Measurements from ENCODE around the gene TMEM170B.

The TMEM170B gene

DNA sequence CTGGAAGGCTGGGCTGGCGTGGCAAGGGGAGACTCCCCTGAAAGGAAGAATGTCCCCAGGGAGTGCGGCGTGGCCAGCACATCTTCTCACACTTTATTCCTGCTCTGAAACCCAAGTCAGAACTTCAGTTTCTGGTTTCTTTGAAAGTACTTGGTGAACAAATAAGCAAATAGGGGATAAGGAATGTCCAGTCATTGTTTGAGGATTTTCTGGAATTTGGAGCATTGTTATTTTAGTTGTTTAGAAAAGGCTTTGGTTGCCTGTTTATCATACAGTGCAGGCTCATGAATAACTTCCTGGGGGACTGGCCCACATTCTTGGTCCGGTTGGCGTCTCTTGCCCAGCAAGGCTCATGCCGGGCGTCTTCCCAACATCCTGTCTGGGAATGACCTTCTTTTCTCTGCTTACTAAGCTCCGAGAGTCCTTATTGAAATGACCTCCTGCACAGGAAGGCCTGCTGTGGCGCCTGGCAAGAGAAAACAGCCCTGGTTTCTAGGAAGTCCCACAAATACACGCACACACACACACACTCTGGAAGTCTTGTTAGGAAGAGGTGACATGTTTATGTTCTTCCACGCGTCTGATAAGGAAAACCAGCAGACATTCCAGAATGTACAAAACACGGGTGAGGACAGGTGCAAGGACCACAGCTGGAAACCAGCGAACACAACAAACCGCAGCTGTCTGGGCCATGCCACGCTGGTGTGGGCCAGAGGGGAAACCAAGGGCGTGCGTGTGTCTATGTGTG is 71.9 kb downstream of the TMEM170B start:
- Mint-ChIP-seq H3K36me3 (ENCODE audit: low read depth) (no peaks in the 10 kb centered on the region), H3K27ac (no peak overlapping the region), H3K4me1 (ENCODE audit: low read depth) (no peaks in the 10 kb centered on the region), H3K27me3 (ENCODE audit: low read depth) (peaks cover 9% of the 10 kb centered on the region), H3K4me3 (no peak overlapping the region), H3K9me3 (no peaks in the 10 kb centered on the region)

DNA sequence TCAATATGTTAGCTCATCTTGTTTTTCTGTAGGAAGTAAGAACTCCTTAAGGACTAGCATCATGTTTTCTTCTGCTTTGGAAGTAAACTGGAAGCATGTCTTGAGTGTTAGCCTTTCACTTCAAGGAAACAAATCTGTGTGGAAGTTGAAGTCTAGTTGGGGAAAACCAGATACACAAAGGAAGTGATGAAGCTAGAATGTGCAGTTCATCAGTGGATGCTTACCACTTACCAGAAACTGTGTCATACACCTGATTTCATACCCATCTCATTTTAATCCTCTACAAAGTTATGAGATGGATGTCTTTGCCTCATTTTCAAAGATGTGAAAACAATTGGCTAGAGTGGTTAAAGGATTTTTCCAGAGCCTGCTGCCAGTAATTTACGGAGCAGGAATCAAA is 75.8 kb downstream of the TMEM170B start:
- Mint-ChIP-seq H3K9me3 (no peaks in the 10 kb centered on the region), H3K4me1 (ENCODE audit: low read depth) (no peaks in the 10 kb centered on the region), H3K36me3 (ENCODE audit: low read depth) (no peaks in the 10 kb centered on the region), H3K27ac (no peak overlapping the region), H3K4me3 (no peak overlapping the region), H3K27me3 (ENCODE audit: low read depth) (no peaks in the 10 kb centered on the region)

DNA sequence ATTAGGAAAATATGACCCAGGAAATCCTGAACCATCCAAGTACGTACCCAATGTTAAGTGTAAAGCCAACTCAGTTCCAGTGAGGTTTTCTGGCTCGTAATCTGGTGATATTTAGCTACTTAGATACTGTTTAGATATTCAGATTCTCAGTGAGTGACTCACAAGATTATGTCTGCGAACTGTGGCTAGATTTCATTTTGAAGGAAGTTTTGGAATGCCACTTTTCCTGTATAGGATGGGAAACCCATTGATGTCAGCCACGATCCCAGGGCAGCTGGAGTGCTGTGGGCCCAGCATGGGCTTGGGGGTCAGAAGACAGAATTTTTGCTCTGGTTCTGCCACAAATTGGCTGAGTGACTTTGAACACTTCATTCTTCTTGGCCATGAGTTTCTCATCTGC is 76.3 kb downstream of the TMEM170B start:
- H3K36me3 Mint-ChIP-seq (ENCODE audit: low read depth), result no peaks in the 10 kb centered on the region
- no peaks in the 10 kb centered on the region for H3K27me3 Mint-ChIP-seq (ENCODE audit: low read depth)
- H3K9me3 Mint-ChIP-seq, result no peaks in the 10 kb centered on the region
- no peaks in the 10 kb centered on the region for H3K4me1 Mint-ChIP-seq (ENCODE audit: low read depth)
- H3K27ac Mint-ChIP-seq, result no peak overlapping the region
- no peak overlapping the region for H3K4me3 Mint-ChIP-seq

DNA sequence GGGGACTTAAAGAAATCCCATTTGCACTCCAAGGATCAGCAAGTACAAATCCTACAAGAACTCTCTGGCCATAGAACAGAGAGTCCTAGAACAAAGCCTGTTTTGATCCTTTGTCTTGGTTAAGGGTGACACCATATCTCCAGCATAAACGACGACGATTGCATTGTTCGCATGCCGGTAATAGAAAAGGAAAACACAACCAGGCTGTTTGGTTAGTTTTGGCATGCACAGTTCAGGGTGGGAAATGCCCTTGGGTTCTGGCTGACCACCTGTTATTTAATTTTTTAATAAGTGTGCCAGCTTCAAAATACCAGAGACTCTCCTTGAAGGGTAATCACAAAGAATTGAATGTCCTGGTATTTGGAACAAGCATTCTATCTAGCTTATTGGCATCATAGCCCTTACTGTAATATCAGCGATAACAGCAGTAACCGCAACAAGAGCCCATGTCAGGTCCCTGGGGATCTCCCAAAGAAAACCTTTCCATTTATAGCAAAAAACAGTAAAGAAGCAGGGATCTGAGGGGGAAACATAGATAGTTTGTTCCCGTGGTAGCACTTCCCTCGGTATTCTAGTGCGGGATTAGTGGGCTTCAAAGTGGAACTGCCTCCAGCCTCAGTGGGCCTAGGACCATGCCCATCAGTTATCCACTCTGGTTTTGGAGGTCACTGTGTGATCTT is 77.1 kb downstream of the TMEM170B start:
- no peaks in the 10 kb centered on the region for H3K4me1 Mint-ChIP-seq (ENCODE audit: low read depth)
- no peaks in the 10 kb centered on the region for H3K27me3 Mint-ChIP-seq (ENCODE audit: low read depth)
- H3K9me3 Mint-ChIP-seq, result no peaks in the 10 kb centered on the region
- H3K4me3 Mint-ChIP-seq, result no peak overlapping the region
- no peak overlapping the region for H3K27ac Mint-ChIP-seq
- no peaks in the 10 kb centered on the region for H3K36me3 Mint-ChIP-seq (ENCODE audit: low read depth)

DNA sequence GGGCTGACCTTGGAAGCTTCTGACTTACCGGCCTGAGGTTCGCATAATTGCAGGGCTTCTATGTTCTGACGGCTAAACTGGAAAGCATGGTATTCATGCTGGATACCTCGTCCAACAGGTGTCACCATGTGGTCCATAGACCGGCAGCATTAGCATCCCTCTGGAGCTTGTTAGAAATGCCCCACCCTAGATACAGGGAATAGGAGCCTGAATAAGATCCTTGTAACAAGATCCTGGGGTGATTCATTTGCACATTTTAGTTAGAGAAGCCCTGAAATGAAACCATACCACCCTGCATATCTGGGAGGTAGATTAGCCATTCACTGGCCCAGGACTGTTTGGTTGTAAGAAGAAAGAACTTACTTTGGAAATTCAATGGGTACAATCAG is 77.7 kb downstream of the TMEM170B start:
- Mint-ChIP-seq H3K9me3 (no peaks in the 10 kb centered on the region), H3K36me3 (ENCODE audit: low read depth) (no peaks in the 10 kb centered on the region), H3K27ac (no peak overlapping the region), H3K4me3 (no peak overlapping the region), H3K27me3 (ENCODE audit: low read depth) (no peaks in the 10 kb centered on the region), H3K4me1 (ENCODE audit: low read depth) (no peaks in the 10 kb centered on the region)

DNA sequence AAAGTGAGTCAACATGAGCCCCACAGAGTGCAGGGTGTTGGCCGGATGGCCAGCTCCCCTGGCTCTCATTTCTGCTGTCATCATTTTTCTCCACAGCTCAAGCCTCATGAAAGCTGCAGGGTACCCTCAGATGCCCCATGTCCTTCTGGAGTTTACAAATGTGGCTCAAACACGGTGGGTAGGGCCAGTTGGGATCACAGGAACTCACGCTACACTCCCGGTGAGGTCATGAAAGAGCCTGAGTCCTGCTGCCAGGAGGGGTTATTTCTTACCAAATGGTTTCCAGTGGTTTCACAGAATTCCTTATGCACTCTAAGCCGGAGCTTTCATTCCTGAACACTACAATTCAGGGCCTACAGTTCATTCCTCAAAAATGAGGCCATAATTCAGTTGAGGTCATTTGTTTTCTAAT is 78.7 kb downstream of the TMEM170B start:
- no peaks in the 10 kb centered on the region for H3K27me3 Mint-ChIP-seq (ENCODE audit: low read depth)
- H3K9me3 Mint-ChIP-seq, result no peaks in the 10 kb centered on the region
- no peaks in the 10 kb centered on the region for H3K4me1 Mint-ChIP-seq (ENCODE audit: low read depth)
- H3K4me3 Mint-ChIP-seq, result no peak overlapping the region
- H3K36me3 Mint-ChIP-seq (ENCODE audit: low read depth), result no peaks in the 10 kb centered on the region
- H3K27ac Mint-ChIP-seq, result no peak overlapping the region

DNA sequence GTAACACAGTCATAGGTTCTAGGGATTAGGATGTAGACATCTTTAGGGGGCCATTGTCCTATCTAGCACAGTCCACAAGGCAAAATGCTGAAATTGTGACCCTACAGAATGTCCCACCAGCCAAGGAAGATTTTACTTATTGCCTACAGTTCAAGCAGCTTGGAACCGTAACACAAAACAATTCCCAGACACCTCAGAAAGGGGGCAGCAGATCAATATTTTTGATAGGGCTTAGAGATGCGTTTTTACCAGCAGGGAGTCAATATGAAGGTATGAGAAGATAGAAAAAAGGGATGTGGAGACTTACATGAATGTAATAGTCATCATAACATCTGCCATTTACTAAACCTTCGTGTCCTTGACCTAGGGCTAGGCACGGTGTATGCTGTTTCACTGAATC is 81.0 kb downstream of the TMEM170B start:
- H3K4me3 Mint-ChIP-seq, result no peak overlapping the region
- H3K9me3 Mint-ChIP-seq, result no peaks in the 10 kb centered on the region
- no peaks in the 10 kb centered on the region for H3K4me1 Mint-ChIP-seq (ENCODE audit: low read depth)
- H3K36me3 Mint-ChIP-seq (ENCODE audit: low read depth), result no peaks in the 10 kb centered on the region
- H3K27ac Mint-ChIP-seq, result no peak overlapping the region
- no peaks in the 10 kb centered on the region for H3K27me3 Mint-ChIP-seq (ENCODE audit: low read depth)

DNA sequence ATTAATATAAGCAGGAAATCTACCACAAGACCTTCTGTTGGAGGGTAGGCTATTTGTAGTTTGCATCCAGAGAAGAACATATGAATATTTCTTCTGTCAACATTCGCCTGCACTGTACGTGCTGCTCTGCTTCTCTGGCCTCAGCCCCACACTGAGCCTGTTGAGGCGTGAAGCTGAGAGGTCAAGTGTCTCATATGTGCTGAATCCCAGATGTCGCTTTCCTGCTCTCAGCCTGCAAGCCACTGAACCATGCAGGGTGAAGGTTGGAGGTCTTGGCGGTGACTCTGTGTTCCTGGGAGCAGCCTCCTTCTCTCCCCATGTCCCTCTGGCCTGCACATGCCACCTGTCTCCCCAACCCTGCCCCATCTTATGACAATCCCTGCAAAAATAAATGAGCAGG is 83.6 kb downstream of the TMEM170B start:
- H3K27me3 Mint-ChIP-seq (ENCODE audit: low read depth), result no peaks in the 10 kb centered on the region
- no peak overlapping the region for H3K27ac Mint-ChIP-seq
- H3K4me1 Mint-ChIP-seq (ENCODE audit: low read depth), result no peaks in the 10 kb centered on the region
- H3K9me3 Mint-ChIP-seq, result no peaks in the 10 kb centered on the region
- no peaks in the 10 kb centered on the region for H3K36me3 Mint-ChIP-seq (ENCODE audit: low read depth)
- no peak overlapping the region for H3K4me3 Mint-ChIP-seq

DNA sequence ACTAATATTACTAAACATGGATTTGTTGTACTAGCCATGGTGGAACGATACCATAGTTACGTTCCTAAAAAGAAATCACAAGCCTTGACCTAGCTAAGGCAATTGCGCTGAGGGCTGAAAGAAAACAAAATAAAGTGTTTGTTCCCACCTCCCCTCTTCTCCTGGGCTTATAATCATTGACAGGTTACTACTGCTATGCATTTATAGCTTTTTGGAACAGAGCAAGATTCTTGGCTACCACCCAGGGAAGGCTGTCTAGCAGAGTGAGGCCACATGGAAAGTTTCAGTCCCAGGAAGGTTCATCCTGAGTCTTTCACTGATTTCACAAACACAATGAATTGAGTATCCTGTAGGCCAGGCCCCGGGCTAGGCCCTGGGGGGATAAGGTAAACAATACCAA is 84.6 kb downstream of the TMEM170B start:
- Mint-ChIP-seq H3K4me1 (ENCODE audit: low read depth) (no peaks in the 10 kb centered on the region), H3K36me3 (ENCODE audit: low read depth) (no peaks in the 10 kb centered on the region), H3K4me3 (no peak overlapping the region), H3K27ac (no peak overlapping the region), H3K9me3 (no peaks in the 10 kb centered on the region), H3K27me3 (ENCODE audit: low read depth) (no peaks in the 10 kb centered on the region)

DNA sequence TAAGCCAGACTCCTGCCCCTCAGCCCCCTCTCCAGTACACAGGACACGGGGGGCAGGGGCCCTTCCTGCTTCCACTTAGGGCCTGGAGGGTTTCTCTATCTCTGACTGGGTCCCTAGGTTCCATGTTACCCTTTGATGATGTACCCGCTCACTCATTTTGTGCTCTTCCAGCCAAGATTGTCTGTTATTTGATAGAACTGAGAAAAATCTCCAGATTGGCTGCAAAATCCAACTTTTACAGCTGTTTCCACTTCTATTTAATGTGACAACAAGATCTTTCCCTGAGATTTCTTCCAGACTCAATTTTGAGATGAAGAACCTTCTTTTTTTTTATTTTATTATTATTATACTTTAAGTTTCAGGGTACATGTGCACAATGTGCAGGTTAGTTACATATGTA is 85.7 kb downstream of the TMEM170B start:
- peaks cover 4% of the 10 kb centered on the region for H3K27me3 Mint-ChIP-seq (ENCODE audit: low read depth)
- H3K4me1 Mint-ChIP-seq (ENCODE audit: low read depth), result no peaks in the 10 kb centered on the region
- no peak overlapping the region for H3K4me3 Mint-ChIP-seq
- H3K27ac Mint-ChIP-seq, result no peak overlapping the region
- no peaks in the 10 kb centered on the region for H3K9me3 Mint-ChIP-seq
- H3K36me3 Mint-ChIP-seq (ENCODE audit: low read depth), result no peaks in the 10 kb centered on the region

DNA sequence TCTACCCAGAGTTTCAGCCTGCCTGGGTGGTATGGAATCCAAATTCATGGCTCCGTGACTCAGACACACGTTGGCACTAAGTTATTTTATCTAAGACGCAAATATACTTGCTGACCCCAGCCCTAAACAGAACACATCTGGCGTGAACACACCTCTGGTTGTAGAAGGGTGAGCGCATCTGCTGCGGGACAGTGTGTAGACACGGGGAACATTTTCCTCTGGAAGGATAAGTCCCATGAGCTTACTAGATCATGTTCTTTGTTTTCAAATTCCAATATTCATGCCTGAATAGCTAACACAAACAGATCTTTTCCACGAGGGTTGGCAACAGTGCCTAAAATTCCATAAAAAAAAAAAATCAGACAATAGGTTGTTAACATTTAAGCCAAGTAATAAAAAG is 87.8 kb downstream of the TMEM170B start:
- no peaks in the 10 kb centered on the region for H3K36me3 Mint-ChIP-seq (ENCODE audit: low read depth)
- no peak overlapping the region for H3K4me3 Mint-ChIP-seq
- H3K27me3 Mint-ChIP-seq (ENCODE audit: low read depth), result peaks cover 4% of the 10 kb centered on the region
- no peaks in the 10 kb centered on the region for H3K4me1 Mint-ChIP-seq (ENCODE audit: low read depth)
- H3K9me3 Mint-ChIP-seq, result no peaks in the 10 kb centered on the region
- no peak overlapping the region for H3K27ac Mint-ChIP-seq

DNA sequence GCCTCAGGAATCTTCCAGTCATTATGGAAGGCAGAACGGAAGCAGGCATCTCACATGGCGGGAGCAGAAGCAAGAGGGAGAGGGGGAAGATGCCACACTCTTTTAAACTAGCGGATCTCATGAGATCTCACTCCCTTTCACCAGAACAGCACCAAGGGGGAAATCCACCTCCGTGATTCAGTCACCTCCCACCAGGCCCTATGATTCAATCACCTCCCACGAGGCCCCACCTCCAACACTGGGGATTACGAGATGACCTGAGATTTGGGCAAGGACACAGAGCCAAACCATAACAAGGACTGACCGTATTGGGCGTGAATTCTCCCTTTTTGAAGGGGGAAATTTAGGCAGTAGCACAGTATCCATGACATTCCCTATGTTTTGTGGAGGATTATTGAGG is 88.8 kb downstream of the TMEM170B start:
- H3K36me3 Mint-ChIP-seq (ENCODE audit: low read depth), result no peaks in the 10 kb centered on the region
- peaks cover 4% of the 10 kb centered on the region for H3K27me3 Mint-ChIP-seq (ENCODE audit: low read depth)
- H3K4me3 Mint-ChIP-seq, result no peak overlapping the region
- H3K27ac Mint-ChIP-seq, result no peak overlapping the region
- no peaks in the 10 kb centered on the region for H3K9me3 Mint-ChIP-seq
- no peaks in the 10 kb centered on the region for H3K4me1 Mint-ChIP-seq (ENCODE audit: low read depth)

DNA sequence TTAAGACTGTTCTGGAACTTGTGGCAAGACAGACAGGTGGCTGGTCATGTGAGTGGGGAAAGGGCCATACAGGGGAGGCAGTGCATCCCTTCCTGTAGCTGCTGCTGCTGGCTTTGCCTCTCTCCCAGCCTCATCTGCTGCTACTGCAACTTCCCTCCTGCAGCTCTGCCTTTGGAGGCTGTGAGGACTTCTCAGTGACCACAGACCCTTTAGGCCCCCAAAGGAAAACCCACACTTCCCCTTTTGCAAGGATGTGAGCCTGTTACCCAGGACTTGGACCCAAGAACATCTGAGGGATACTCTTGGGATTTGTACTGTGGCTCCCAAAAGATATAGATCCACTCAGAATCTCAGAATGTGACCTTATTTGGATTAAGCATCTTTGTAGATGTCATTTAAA is 91.0 kb downstream of the TMEM170B start:
- H3K9me3 Mint-ChIP-seq, result no peaks in the 10 kb centered on the region
- peaks cover 4% of the 10 kb centered on the region for H3K27me3 Mint-ChIP-seq (ENCODE audit: low read depth)
- no peak overlapping the region for H3K4me3 Mint-ChIP-seq
- no peak overlapping the region for H3K27ac Mint-ChIP-seq
- H3K4me1 Mint-ChIP-seq (ENCODE audit: low read depth), result no peaks in the 10 kb centered on the region
- no peaks in the 10 kb centered on the region for H3K36me3 Mint-ChIP-seq (ENCODE audit: low read depth)

DNA sequence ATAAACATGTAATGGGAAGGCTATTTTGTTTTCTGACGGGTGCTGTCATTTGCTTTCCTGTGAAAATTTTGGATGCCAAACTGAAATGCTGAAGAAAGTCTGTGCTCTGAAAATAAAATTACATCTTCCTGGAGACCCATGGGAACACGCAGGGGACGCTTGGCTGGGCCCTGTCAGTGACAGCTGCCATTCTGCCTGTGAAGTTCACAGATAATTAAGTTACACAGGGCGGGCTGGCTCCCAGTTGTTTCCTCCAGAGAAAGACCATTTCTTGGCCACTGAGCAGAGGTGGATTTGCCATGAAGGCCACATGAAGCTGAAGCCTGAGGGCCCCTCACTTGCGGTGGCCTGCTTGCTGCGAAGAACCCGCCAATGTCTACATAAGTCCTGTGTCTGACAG is 93.5 kb downstream of the TMEM170B start:
- Mint-ChIP-seq H3K4me1 (ENCODE audit: low read depth) (no peaks in the 10 kb centered on the region), H3K36me3 (ENCODE audit: low read depth) (no peaks in the 10 kb centered on the region), H3K4me3 (no peak overlapping the region)

DNA sequence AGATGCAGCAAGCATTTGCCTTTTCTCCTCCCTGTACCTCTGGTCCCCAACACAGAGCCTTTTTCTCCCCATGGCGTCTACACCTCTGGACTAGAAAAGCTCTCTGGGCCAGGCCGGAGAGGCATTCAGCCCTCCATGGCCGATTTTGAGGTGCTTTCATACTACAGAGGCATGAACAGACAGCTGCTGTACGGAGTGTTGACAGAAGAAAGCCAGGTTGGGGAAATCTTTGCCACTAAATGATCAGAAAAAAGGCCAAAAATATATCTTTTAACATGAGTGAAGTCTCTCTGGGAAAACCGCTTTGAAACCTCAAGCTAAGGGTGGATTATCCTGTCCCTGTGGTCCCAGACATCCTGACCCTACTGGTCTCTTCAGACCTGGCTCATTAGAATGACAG is 94.0 kb downstream of the TMEM170B start:
- Mint-ChIP-seq H3K27me3 (ENCODE audit: low read depth) (peaks cover 4% of the 10 kb centered on the region), H3K9me3 (no peaks in the 10 kb centered on the region), H3K4me1 (ENCODE audit: low read depth) (no peaks in the 10 kb centered on the region), H3K27ac (no peak overlapping the region), H3K36me3 (ENCODE audit: low read depth) (no peaks in the 10 kb centered on the region), H3K4me3 (no peak overlapping the region)

More for the DNA sequence above, 93.5 kb downstream of the TMEM170B start:
- Mint-ChIP-seq H3K27me3 (ENCODE audit: low read depth) (peaks cover 4% of the 10 kb centered on the region), H3K9me3 (no peaks in the 10 kb centered on the region), H3K27ac (no peak overlapping the region)
